ENCODE data around the gene CDH13. TPM values are rescaled to one million over a fixed set of nuclear protein-coding genes. Genes with fewer than 3 reads are reported as not detected.

Gene CDH13
- total and polyA plus RNA-seq, 9 donors: 1.9 to 34.2 (median 4.8) TPM

- 87 to 94% (median 90%) methylated on average over 5 of the region's 5 CpGs for WGBS, 3 donors
- intact Hi-C loops (cut with DNase I): no loop called here
- no peak for DNase-seq
- Histone ChIP-seq H3K27me3 (no peaks in the 10 kb centered on the region), H3K27ac (no peak overlapping the region), H3K36me3 (no peaks in the 10 kb centered on the region), H3K9me3 (no peaks in the 10 kb centered on the region), H3K4me1 (ENCODE audit: insufficient read depth) (no peaks in the 10 kb centered on the region), H3K4me3 (no peak overlapping the region)
- TF ChIP-seq POLR2A (IDR thresholded peaks at IDR 0.05) (no peak), EP300 (IDR thresholded peaks at IDR 0.05) (no peak)
- TF ChIP-seq, protein P1, sequence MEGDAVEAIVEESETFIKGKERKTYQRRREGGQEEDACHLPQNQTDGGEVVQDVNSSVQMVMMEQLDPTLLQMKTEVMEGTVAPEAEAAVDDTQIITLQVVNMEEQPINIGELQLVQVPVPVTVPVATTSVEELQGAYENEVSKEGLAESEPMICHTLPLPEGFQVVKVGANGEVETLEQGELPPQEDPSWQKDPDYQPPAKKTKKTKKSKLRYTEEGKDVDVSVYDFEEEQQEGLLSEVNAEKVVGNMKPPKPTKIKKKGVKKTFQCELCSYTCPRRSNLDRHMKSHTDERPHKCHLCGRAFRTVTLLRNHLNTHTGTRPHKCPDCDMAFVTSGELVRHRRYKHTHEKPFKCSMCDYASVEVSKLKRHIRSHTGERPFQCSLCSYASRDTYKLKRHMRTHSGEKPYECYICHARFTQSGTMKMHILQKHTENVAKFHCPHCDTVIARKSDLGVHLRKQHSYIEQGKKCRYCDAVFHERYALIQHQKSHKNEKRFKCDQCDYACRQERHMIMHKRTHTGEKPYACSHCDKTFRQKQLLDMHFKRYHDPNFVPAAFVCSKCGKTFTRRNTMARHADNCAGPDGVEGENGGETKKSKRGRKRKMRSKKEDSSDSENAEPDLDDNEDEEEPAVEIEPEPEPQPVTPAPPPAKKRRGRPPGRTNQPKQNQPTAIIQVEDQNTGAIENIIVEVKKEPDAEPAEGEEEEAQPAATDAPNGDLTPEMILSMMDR (IDR thresholded peaks at IDR 0.05): no peak
Observed at GRCh38 chr16:82835487-82836155, 208.9 kb downstream of the CDH13 start.

- intact Hi-C loops (cut with DNase I): no loop called here
- Histone ChIP-seq H3K36me3 (no peaks in the 10 kb centered on the region), H3K4me1 (ENCODE audit: insufficient read depth) (no peaks in the 10 kb centered on the region), H3K9me3 (no peaks in the 10 kb centered on the region), H3K27ac (no peak overlapping the region), H3K27me3 (no peaks in the 10 kb centered on the region), H3K4me3 (no peak overlapping the region)
- no peak for DNase-seq
- TF ChIP-seq, protein P1 (IDR thresholded peaks at IDR 0.05): no peak
- TF ChIP-seq EP300 (IDR thresholded peaks at IDR 0.05) (no peak), POLR2A (IDR thresholded peaks at IDR 0.05) (no peak)
- WGBS, 3 donors: 38 to 74% (median 48%) methylated on average over 3 of the region's 3 CpGs
Observed at GRCh38 chr16:82841108-82841507, 214.3 kb downstream of the CDH13 start.

- Histone ChIP-seq H3K4me1 (ENCODE audit: insufficient read depth) (no peaks in the 10 kb centered on the region), H3K4me3 (no peak overlapping the region), H3K27ac (no peak overlapping the region), H3K36me3 (no peaks in the 10 kb centered on the region), H3K9me3 (no peaks in the 10 kb centered on the region), H3K27me3 (no peaks in the 10 kb centered on the region)
- intact Hi-C loops (cut with DNase I): no loop called here
- no peak for DNase-seq
- 70 to 82% (median 76%) methylated on average over 5 of the region's 5 CpGs for WGBS, 3 donors
- TF ChIP-seq, protein P1 (IDR thresholded peaks at IDR 0.05): no peak
- TF ChIP-seq EP300 (IDR thresholded peaks at IDR 0.05) (no peak), POLR2A (IDR thresholded peaks at IDR 0.05) (no peak)
Observed at GRCh38 chr16:82843606-82844271, 217.0 kb downstream of the CDH13 start.

- 13 to 24% (median 17%) methylated on average over 3 of the region's 3 CpGs for WGBS, 3 donors
- no peaks in the 10 kb centered on the region for H3K27me3 ChIP-seq
- H3K36me3 ChIP-seq: no peaks in the 10 kb centered on the region
Observed at GRCh38 chr16:82845116-82845515, 218.3 kb downstream of the CDH13 start.

More at GRCh38 chr16:82845116-82845515, 218.3 kb downstream of the CDH13 start:
- Histone ChIP-seq H3K4me3 (no peak overlapping the region), H3K27ac (no peak overlapping the region), H3K9me3 (no peaks in the 10 kb centered on the region), H3K4me1 (ENCODE audit: insufficient read depth) (no peaks in the 10 kb centered on the region)
- intact Hi-C loops (cut with DNase I): no loop called here
- TF ChIP-seq EP300 (IDR thresholded peaks at IDR 0.05) (no peak), POLR2A (IDR thresholded peaks at IDR 0.05) (no peak)
- TF ChIP-seq, protein P1 (IDR thresholded peaks at IDR 0.05): no peak
- no peak for DNase-seq
